Lower leg skin (tissue), 4 donors: ENCODE data around the gene APC. TPM values are rescaled to one million over a fixed set of nuclear protein-coding genes. Genes with fewer than 3 reads are reported as not detected.
A peak's percentile ranks its signal among the peaks of the same experiment; 100 is the strongest.

Source experiments
- DNase-seq, 2 donors: peaks; one replicate each; pipeline ENCODE4 v3.0.0-alpha.2; 2019; ENCODE audit warnings: low spot score in 2 of 2
- H3K4me3 ChIP-seq: fragments of 200-600 bp; sonication (generic); 2 replicates; pipeline ENCODE4 v1.5.1; 2017; ENCODE audit warnings: mild to moderate bottlenecking, low read depth; ENCODE audit not compliant: poor library complexity, severe bottlenecking
- POLR2A ChIP-seq, 2 donors: fragments of 450-650 bp; IDR thresholded peaks; one replicate each; pipeline ENCODE4 v1.6.1; 2016 to 2017; ENCODE audit warnings: antibody characterized with exemption in 2 of 2, mild to moderate bottlenecking in 1 of 2, moderate library complexity in 1 of 2
- WGBS, 2 donors: methylation state at CpG; one replicate each; pipeline ENCODE4 v1.1.5; 2018; 5-methylcytosine and 5-hydroxymethylcytosine counted together
- intact Hi-C: fragments of 100-400 bp; cut with DNase I; formaldehyde crosslinking; loops from one replicate; pipeline ENCODE4 v1.15.0; 2023; ENCODE audit warnings: low total_unique reads
- total RNA-seq, 4 donors: library from RNA; depleted of rRNA; stranded (reverse); fragments of >200 nt; gene quantifications; one replicate each; pipeline ENCODE4 v1.1.0, GENCODE V29; 2016
- TF ChIP-seq, protein P1 (sequence below), 3 donors: fragments of 450-650 bp; IDR thresholded peaks; one replicate each; pipeline ENCODE4 v1.5.1; 2016; ENCODE audit warnings: antibody characterized with exemption in 3 of 3, mild to moderate bottlenecking in 3 of 3, moderate library complexity in 2 of 3

The APC gene
- total RNA-seq, 4 donors from 2014 or later, result 52.6 to 82.8 (median 61.9) TPM

- H3K4me3 ChIP-seq, result no peak overlapping the region
- TF ChIP-seq, protein P1, sequence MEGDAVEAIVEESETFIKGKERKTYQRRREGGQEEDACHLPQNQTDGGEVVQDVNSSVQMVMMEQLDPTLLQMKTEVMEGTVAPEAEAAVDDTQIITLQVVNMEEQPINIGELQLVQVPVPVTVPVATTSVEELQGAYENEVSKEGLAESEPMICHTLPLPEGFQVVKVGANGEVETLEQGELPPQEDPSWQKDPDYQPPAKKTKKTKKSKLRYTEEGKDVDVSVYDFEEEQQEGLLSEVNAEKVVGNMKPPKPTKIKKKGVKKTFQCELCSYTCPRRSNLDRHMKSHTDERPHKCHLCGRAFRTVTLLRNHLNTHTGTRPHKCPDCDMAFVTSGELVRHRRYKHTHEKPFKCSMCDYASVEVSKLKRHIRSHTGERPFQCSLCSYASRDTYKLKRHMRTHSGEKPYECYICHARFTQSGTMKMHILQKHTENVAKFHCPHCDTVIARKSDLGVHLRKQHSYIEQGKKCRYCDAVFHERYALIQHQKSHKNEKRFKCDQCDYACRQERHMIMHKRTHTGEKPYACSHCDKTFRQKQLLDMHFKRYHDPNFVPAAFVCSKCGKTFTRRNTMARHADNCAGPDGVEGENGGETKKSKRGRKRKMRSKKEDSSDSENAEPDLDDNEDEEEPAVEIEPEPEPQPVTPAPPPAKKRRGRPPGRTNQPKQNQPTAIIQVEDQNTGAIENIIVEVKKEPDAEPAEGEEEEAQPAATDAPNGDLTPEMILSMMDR (IDR thresholded peaks at IDR 0.05), result no peak
- no peak for TF ChIP-seq POLR2A (IDR thresholded peaks at IDR 0.05)
- 70 to 71% methylated on average over 2 of the region's 2 CpGs for WGBS, 2 donors
- intact Hi-C loops, result no loop called here
- no peak for DNase-seq
Measured at GRCh38 chr5:112697833-112698232, 39.9 kb upstream of the APC start.

- no peak overlapping the region for H3K4me3 ChIP-seq
- TF ChIP-seq, protein P1 (IDR thresholded peaks at IDR 0.05), result no peak
- TF ChIP-seq POLR2A (IDR thresholded peaks at IDR 0.05), result no peak
- intact Hi-C loops, result no loop called here
- WGBS, 2 donors, result 41 to 43% methylated on average over 7 of the region's 7 CpGs
- DNase-seq, result no peak
Measured at GRCh38 chr5:112703866-112704820, 33.5 kb upstream of the APC start.

- intact Hi-C loops, result no loop called here
- H3K4me3 ChIP-seq, result no peak overlapping the region
- no peak for DNase-seq
- TF ChIP-seq, protein P1 (IDR thresholded peaks at IDR 0.05), result no peak
- TF ChIP-seq POLR2A (IDR thresholded peaks at IDR 0.05), result no peak
- WGBS, 2 donors, result 93% methylated on average over 4 of the region's 4 CpGs
Measured at GRCh38 chr5:112706446-112707016, 31.2 kb upstream of the APC start.

GRCh38 chr5:112707187-112708102 is 30.2 kb upstream of the APC start:
- H3K4me3 ChIP-seq, result peak overlapping the region; percentile 96
- TF ChIP-seq, protein P1 (IDR thresholded peaks at IDR 0.05), result no peak
- no peak for TF ChIP-seq POLR2A (IDR thresholded peaks at IDR 0.05)
- intact Hi-C loops, result no loop called here
- DNase-seq, result peak; percentile 98 to 99
- 2% methylated on average over 40 to 61 of the region's 61 CpGs for WGBS, 2 donors

DNA sequence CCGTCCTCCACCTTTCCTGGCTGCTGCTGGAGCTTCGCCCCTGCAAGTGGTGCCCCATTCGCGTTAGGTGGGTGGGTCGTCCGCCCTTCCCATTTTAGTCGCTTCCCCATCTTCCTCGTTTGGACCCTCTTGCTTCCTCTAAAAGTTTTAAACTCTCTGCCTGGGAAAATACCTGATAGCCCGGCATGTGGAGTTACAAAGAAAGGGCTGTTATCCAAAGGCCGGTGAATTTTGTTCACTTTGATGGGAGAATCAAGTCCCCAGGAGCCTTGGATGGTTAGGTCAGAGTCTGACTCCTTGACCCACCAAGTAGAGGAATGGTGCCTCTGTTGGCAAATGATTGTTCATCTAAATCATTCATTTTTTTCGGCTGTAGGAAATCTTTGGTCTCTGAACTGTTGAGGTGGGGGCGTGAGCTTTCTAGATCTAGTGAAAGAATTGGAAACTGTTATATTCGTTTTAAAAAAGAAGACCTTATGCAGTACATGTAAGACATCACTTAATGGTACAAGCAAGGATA is 29.5 kb upstream of the APC start:
- intact Hi-C loops, result no loop called here
- H3K4me3 ChIP-seq, result peak overlapping the region; percentile 96
- TF ChIP-seq, protein P1 (IDR thresholded peaks at IDR 0.05), result no peak
- TF ChIP-seq POLR2A (IDR thresholded peaks at IDR 0.05), result no peak
- no peak for DNase-seq
- 2% methylated on average over 13 of the region's 13 CpGs for WGBS, 2 donors
